ENCODE results near the gene IFRD2.
A peak's percentile ranks its signal among the peaks of the same experiment; 100 is the strongest.

IFRD2 gene

GRCh38 chr3:50256978-50257890 lies 35.0 kb downstream of the IFRD2 start:
- TF ChIP-seq ZFX (IDR thresholded peaks at IDR 0.05; ENCODE audit: borderline replicate concordance) (no peak), CTCF (IDR thresholded peaks at IDR 0.05) (peak; percentile 87)
- H3K27ac ChIP-seq = no peak overlapping the region

GRCh38 chr3:50255251-50255615 lies 37.0 kb downstream of the IFRD2 start:
- H3K27ac ChIP-seq = no peak overlapping the region
- TF ChIP-seq CTCF (IDR thresholded peaks at IDR 0.05) (no peak), ZFX (IDR thresholded peaks at IDR 0.05; ENCODE audit: borderline replicate concordance) (no peak)

GRCh38 chr3:50254577-50255250 lies 37.5 kb downstream of the IFRD2 start:
- TF ChIP-seq CTCF (IDR thresholded peaks at IDR 0.05) (no peak), ZFX (IDR thresholded peaks at IDR 0.05; ENCODE audit: borderline replicate concordance) (no peak)
- H3K27ac ChIP-seq = no peak overlapping the region

GRCh38 chr3:50251220-50251619 lies 41.0 kb downstream of the IFRD2 start:
- no peak overlapping the region for H3K27ac ChIP-seq
- no peak for TF ChIP-seq ZFX (IDR thresholded peaks at IDR 0.05; ENCODE audit: borderline replicate concordance)

- TF ChIP-seq CTCF (IDR thresholded peaks at IDR 0.05) = no peak
- no peak for TF ChIP-seq ZFX (IDR thresholded peaks at IDR 0.05; ENCODE audit: borderline replicate concordance)
- H3K27ac ChIP-seq = no peak overlapping the region
Measured at GRCh38 chr3:50250514-50250913, 41.7 kb downstream of the IFRD2 start.

- no peak overlapping the region for H3K27ac ChIP-seq
- TF ChIP-seq CTCF (IDR thresholded peaks at IDR 0.05) = no peak
- no peak for TF ChIP-seq ZFX (IDR thresholded peaks at IDR 0.05; ENCODE audit: borderline replicate concordance)
Measured at GRCh38 chr3:50249457-50249856, 42.8 kb downstream of the IFRD2 start.

GRCh38 chr3:50248387-50248786 lies 43.8 kb downstream of the IFRD2 start:
- no peak overlapping the region for H3K27ac ChIP-seq
- TF ChIP-seq ZFX (IDR thresholded peaks at IDR 0.05; ENCODE audit: borderline replicate concordance) (no peak), CTCF (IDR thresholded peaks at IDR 0.05) (no peak)

Measured in 22Rv1 (cell line).